Epithelial cell of proximal tubule (primary cell): ENCODE results near the gene EIF4E2. TPM values are rescaled to one million over a fixed set of nuclear protein-coding genes. Genes with fewer than 3 reads are reported as not detected.

Source experiments
- DNase-seq: peaks from one replicate; pipeline ENCODE4 v3.0.0-alpha.2; 2011; ENCODE audit warnings: low read depth
- H3K4me3 ChIP-seq: 2 replicates; pipeline ENCODE4 v1.5.1; 2011; ENCODE audit warnings: low read depth, mild to moderate bottlenecking, low read length
- total RNA-seq: library from RNA; depleted of rRNA; stranded (reverse); fragments of >200 nt; gene quantifications from 2 replicates; pipeline ENCODE4 v1.2.3, GENCODE V29; 2015
- TF ChIP-seq, protein P1 (sequence below): conservative IDR thresholded peaks from 2 replicates; pipeline ENCODE4 v1.5.1; 2012; ENCODE audit warnings: low read depth, mild to moderate bottlenecking, low read length

EIF4E2 gene
- total RNA-seq, 1 donor from 2014 or later = 96.0 TPM

DNA sequence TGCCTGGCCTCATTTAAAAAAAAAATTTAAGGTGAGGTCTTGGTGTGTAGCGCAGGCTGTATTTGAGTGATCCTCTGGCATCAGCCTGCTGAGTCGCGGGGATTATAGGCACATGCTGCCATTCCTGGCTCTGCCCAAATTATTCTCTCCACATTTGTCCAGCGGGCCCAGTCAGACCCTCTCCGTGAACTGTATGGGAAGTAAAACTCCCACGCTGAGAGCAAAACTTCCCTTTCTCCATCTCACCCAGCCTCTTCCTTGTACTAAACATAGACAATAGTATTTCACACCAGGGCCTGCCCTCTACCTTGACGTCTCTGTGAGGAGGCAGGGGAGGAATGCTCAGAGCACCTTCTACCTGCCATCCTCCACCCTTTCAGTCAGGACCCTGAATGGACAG lies 37.0 kb downstream of the EIF4E2 start:
- TF ChIP-seq, protein P1, sequence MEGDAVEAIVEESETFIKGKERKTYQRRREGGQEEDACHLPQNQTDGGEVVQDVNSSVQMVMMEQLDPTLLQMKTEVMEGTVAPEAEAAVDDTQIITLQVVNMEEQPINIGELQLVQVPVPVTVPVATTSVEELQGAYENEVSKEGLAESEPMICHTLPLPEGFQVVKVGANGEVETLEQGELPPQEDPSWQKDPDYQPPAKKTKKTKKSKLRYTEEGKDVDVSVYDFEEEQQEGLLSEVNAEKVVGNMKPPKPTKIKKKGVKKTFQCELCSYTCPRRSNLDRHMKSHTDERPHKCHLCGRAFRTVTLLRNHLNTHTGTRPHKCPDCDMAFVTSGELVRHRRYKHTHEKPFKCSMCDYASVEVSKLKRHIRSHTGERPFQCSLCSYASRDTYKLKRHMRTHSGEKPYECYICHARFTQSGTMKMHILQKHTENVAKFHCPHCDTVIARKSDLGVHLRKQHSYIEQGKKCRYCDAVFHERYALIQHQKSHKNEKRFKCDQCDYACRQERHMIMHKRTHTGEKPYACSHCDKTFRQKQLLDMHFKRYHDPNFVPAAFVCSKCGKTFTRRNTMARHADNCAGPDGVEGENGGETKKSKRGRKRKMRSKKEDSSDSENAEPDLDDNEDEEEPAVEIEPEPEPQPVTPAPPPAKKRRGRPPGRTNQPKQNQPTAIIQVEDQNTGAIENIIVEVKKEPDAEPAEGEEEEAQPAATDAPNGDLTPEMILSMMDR = no peak
- H3K4me3 ChIP-seq = no peak overlapping the region
- DNase-seq = no peak

DNA sequence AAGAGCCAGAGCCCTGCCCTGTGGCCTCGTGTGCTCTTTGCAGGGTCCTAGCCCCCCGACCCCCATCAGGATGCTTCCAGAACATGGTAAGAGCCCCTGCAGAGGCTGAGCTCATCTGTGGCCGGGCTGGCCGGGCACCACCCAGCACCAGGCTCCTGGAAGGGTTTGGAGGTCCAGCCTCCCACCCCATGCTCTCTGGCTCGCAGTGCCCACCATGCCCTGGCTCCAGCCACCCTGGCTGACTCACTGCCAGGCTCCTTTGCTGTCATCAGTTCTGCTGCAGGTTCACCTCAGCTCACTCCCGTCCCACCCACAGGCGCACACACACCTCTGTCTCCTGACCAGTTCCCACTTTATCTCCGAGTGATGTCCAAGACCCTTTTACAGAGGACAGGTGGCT lies 37.5 kb downstream of the EIF4E2 start:
- TF ChIP-seq, protein P1 = no peak
- DNase-seq = no peak
- no peak overlapping the region for H3K4me3 ChIP-seq

DNA sequence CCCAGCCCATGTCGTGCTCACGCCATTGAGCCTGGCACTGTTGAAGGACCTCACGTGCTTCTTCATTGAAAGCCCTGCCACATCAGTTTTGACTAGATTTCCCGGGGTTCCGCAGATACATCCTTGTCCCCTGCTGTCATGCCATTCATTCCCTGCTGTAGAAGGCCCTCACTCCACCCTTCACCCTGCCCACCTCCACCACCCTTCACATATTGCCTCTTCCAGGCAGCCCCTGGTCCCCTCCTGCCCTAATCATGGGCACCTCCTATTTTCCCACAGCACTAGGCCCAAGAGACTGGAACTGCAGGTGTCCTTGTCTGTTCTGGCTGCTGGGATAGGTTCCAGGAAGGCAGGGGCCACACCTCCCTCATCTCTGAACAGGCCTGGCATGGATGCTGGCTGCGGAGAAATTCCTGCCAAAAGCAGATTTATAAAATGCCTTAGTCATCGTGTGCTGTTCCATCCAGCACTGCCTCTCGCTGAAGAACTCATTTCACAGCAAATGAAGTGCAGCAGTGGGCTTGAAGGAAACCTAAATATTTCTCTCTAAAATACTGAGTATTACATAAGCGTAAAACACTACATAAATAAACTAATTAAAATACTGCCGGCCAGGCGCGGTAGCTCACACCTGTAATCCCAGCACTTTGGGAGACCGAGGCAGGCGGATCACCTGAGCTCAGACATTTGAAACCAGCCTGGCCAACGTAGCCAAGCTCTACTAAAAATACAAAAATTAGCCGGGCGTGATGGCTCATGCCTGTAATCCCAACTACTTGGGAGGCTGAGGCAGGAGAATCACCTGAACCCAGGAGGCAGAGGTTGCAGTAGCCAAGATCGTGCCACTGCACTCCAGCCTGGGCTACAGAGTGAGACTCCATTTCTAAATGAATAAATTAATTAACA lies 38.4 kb downstream of the EIF4E2 start:
- H3K4me3 ChIP-seq = no peak overlapping the region
- DNase-seq = no peak
- TF ChIP-seq, protein P1 = no peak

DNA sequence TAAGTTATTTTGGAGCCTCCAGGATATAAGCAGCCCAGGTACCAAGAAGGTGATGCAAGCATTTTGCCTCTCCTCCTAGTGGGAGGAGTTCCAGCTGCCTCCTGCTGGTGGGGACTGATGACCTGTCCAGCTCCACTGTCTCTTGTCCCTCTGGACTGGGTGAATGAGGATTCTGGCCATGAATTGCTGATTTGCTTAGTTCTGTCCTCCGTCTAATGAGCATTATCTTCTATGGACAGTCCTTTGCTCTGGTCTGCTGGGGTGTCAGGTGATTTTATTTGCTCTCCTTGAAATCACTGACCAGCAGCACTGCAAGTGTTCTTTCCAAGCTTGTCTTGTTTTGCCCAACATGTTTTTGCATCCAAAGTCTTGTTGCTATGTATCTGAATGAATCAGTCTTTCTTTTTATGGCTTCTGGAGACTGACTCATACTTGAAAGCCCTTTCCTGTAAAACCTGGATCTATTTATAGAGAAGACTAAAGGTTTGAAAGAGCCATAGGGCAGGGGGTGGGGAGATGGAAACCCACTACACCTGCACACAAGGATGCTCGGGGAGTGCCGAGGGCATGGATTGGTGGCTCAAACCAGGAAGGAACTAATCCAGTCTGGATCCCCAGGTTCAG lies 42.4 kb downstream of the EIF4E2 start:
- TF ChIP-seq, protein P1 = peak; percentile 43
- DNase-seq = peak; percentile 95
- no peak overlapping the region for H3K4me3 ChIP-seq

DNA sequence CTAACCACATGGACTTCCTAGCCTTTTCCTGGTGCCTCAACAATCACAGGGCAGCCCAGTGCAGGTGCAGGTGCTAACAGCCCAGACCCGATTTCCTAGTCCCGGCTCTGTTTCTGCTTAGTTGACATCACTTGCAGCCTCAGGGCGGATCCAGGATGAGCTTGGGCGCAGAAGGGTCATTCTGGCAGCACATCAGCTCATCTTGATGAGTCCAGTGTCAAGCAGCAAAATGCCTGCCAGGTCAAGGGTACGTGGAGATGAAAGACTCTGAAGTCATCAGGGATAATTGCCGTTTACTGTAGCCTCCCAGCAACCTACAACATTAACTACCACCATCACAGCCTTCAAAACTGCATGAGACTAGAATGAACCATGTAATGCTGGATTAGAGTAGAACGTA lies 43.5 kb downstream of the EIF4E2 start:
- no peak overlapping the region for H3K4me3 ChIP-seq
- TF ChIP-seq, protein P1 = no peak
- no peak for DNase-seq

DNA sequence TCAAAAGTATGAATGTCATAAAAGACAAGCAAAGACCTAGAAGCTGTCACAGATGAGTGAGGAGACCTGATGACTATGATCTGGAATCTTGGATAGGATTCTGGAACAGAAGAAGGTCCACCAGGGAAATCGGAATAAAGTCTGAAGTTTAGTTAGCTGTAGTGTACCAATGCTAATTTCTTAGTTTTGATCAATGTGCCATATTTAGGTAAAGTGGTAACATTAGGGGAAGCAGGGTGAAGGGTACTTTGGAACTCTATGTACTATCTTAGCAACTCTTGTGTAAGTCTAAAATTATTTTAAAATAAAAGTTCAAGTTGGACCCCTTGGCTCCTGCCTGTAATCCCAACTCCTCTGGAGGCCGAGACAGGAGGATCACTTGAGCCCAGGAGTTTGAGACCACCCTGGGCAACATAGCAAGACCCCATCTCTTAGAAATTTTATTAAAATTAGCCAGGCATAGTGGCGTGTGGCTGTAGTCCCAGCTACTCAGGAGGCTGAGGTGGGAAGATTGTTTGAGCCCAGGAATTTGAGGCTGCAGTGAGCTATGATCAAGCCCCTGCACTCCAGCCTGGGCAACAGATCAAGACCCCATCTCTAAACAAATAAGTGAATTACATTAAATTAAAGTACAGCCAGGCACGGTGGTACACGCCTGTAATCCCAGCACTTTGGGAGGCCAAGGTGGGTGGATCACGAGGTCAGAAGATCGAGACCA lies 47.0 kb downstream of the EIF4E2 start:
- TF ChIP-seq, protein P1 = no peak
- DNase-seq = no peak
- no peak overlapping the region for H3K4me3 ChIP-seq
